Right cardiac atrium (tissue), 5 donors: ENCODE measurements around the gene ARHGEF10L. TPM values are rescaled to one million over a fixed set of nuclear protein-coding genes. Genes with fewer than 3 reads are reported as not detected.
A peak's percentile ranks its signal among the peaks of the same experiment; 100 is the strongest.
"Not testable (repeated sequence)": the region's sequence is repeated elsewhere in the genome, so short reads cannot be mapped to it uniquely, and the experiment has no call there.

Experiments
- ATAC-seq, 2 donors: fragments of 200-7000 bp; cut with Tn5 transposase; one replicate each; pipeline versions ENCODE4 v1.8.0 to v1.9.1; 2020; ENCODE audit warnings: moderate library complexity in 2 of 2, mild to moderate bottlenecking in 1 of 2
- DNase-seq, 3 donors: peaks; one replicate each; pipeline ENCODE4 v3.0.0-alpha.2; 2020
- H3K27ac ChIP-seq: one replicate; pipeline ENCODE4 v1.5.1; 2013; ENCODE audit warnings: mild to moderate bottlenecking, low read length, control low read depth, moderate library complexity
- H3K27me3 ChIP-seq: one replicate; pipeline ENCODE4 v1.6.1; 2013; ENCODE audit not compliant: control insufficient read depth, insufficient read depth
- H3K4me1 ChIP-seq: one replicate; pipeline ENCODE4 v1.6.1; 2013; ENCODE audit warnings: low read length; ENCODE audit not compliant: control insufficient read depth, insufficient read depth
- H3K4me3 ChIP-seq: one replicate; pipeline ENCODE4 v1.5.1; 2013; ENCODE audit warnings: low read length, control low read depth
- H3K9me3 ChIP-seq: one replicate; pipeline ENCODE4 v1.6.1; 2013; ENCODE audit warnings: low read length; ENCODE audit not compliant: control insufficient read depth
- WGBS: extraction: QIAGEN DNeasy Blood & Tissue Kit; methylation state at CpG from one replicate; pipeline ENCODE4 v1.1.7; 2013; 5-methylcytosine and 5-hydroxymethylcytosine counted together
- intact Hi-C, 4 donors: fragments of 100-400 bp; cut with DNase I; formaldehyde crosslinking; loops; one replicate each; pipeline versions ENCODE4 v1.11.0 to v1.14.0; 2022 to 2023
- polyA plus RNA-seq: library from polyadenylated mRNA; stranded (reverse); fragments of 200-250 nt; gene quantifications from one replicate; pipeline ENCODE4 v1.2.3, GENCODE V29; 2013
- total RNA-seq, 4 donors: library from RNA; stranded (reverse); fragmentation: NEBNext Ultra II Directional; extraction: Animal tissue kit (Norgen Biotek cat#: 25700); gene quantifications; one replicate each; pipeline ENCODE4 v1.2.1, GENCODE V29; 2021
- donor health status: healthy with polysubstance abuse.
- donor health status: DM: no; HTN: yes; CAD: no.
- donor health status: DM: no; HTN: no; CAD: no.
- donor health status: DM: no; HTN: yes; CAD: no; lungs with severe emphysema.
- donor health status: DM: yes; HTN: yes; CAD: no.

The ARHGEF10L gene
- total and polyA plus RNA-seq, 5 donors = 42.6 to 56.4 (median 54.0) TPM

- 94% methylated on average over 17 of the region's 17 CpGs for WGBS
- no peak overlapping the region for H3K27ac ChIP-seq
- no peak for ATAC-seq
- H3K9me3 ChIP-seq = no peaks in the 10 kb centered on the region
- peak in 1 of 3 donors; percentile 39 for DNase-seq
- peaks cover 6% of the 10 kb centered on the region for H3K4me1 ChIP-seq
- intact Hi-C loops = no loop called here
- H3K4me3 ChIP-seq = no peak overlapping the region
- H3K27me3 ChIP-seq = no peaks in the 10 kb centered on the region
Measured at GRCh38 chr1:17615959-17616358, 76.5 kb downstream of the ARHGEF10L start.

GRCh38 chr1:17616731-17617279 lies 77.3 kb downstream of the ARHGEF10L start:
- Histone ChIP-seq H3K4me3 (no peak overlapping the region), H3K27me3 (no peaks in the 10 kb centered on the region), H3K9me3 (no peaks in the 10 kb centered on the region), H3K4me1 (peaks cover 6% of the 10 kb centered on the region), H3K27ac (no peak overlapping the region)
- DNase-seq = peak in 1 of 3 donors; percentile 25
- ATAC-seq = no peak
- intact Hi-C loops = no loop called here
- 96% methylated on average over 12 of the region's 12 CpGs for WGBS

DNA sequence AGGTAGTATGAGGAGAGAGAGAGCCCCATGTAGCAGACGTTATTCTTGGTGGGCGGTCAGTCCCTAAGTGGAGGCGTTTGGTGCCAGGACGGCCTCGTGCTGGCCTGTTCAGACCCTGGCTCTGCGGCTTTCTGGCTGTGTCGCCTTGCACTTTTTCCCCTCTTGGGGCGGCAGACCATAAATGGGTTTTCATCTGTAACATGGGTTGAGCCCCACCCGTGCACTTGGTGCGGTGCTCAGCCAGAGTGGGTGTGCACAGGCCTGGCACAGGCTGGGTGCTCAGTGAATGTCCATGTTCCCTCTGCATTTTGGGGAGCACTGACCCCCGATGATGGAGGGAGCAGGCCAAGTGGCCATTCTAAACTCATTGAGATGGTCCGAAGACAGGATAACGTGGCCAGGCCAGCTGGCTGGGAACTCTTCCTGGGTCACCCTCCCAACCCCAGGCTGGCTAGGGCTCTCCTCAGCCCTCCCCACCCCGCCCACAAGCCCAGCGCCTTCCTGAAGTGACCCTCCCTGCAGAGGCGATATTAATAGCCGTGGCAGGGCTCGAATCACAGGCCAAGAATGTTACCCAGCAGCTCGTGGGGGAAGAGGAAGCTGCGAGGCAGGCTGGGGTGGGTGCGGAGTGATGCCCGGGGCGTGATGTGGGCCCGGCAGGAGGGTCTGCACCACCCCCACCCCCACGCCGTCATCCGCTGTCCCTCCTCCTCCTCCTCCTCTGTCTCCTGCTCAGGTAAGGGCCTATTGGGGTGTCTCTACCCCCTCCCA lies 78.5 kb downstream of the ARHGEF10L start:
- ATAC-seq (peak; percentile 83 to 86), DNase-seq (peak; percentile 69 to 89 (median 85))
- intact Hi-C loops = no loop called here
- Histone ChIP-seq H3K4me1 (peaks cover 6% of the 10 kb centered on the region), H3K27me3 (no peaks in the 10 kb centered on the region), H3K9me3 (no peaks in the 10 kb centered on the region), H3K4me3 (peak overlapping the region; percentile 41), H3K27ac (peak overlapping the region; percentile 89)
- WGBS = 38% methylated on average over 27 of the region's 27 CpGs

- intact Hi-C loops = no loop called here
- no peaks in the 10 kb centered on the region for H3K27me3 ChIP-seq
- WGBS = 41% methylated on average over 19 of the region's 19 CpGs
- ATAC-seq (peak; percentile 51), DNase-seq (peak in 2 of 3 donors; percentile 68 to 73)
- no peaks in the 10 kb centered on the region for H3K9me3 ChIP-seq
- peak overlapping the region; percentile 41 for H3K4me3 ChIP-seq
- peak overlapping the region; percentile 89 for H3K27ac ChIP-seq
- peaks cover 6% of the 10 kb centered on the region for H3K4me1 ChIP-seq
Measured at GRCh38 chr1:17618558-17619247, 79.2 kb downstream of the ARHGEF10L start.

DNA sequence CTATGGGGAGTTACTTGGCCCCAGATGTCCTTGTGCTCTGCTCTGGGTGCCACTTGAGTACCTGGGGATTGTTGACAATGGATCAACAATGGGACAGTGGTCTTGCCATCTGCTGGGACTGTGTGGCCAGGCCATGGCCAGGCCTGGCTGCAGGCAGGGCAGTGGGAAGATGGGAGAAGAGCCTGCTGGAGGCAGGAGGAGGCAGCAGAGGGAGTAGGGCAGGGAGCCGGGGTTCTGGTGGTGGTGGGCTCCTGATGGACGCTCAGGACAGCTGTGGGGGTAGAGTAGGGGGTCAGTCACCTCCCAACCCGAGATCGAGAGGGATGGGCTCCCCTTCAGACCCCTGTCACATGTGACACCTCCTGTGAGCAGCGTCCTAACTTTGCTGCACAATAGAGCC lies 81.0 kb downstream of the ARHGEF10L start:
- no peak overlapping the region for H3K4me3 ChIP-seq
- H3K4me1 ChIP-seq = peaks cover 12% of the 10 kb centered on the region

GRCh38 chr1:17621691-17622090 lies 82.2 kb downstream of the ARHGEF10L start:
- peaks cover 12% of the 10 kb centered on the region for H3K4me1 ChIP-seq
- no peaks in the 10 kb centered on the region for H3K9me3 ChIP-seq
- H3K4me3 ChIP-seq = no peak overlapping the region
- 89% methylated on average over 10 of the region's 10 CpGs for WGBS
- no peak overlapping the region for H3K27ac ChIP-seq
- H3K27me3 ChIP-seq = no peaks in the 10 kb centered on the region
- DNase-seq (no peak), ATAC-seq (no peak)
- intact Hi-C loops = no loop called here

More for the DNA sequence above, 81.0 kb downstream of the ARHGEF10L start:
- no peaks in the 10 kb centered on the region for H3K9me3 ChIP-seq
- DNase-seq (peak in 1 of 3 donors; percentile 45), ATAC-seq (no peak)
- H3K27me3 ChIP-seq = no peaks in the 10 kb centered on the region
- WGBS = 90% methylated on average over 5 of the region's 5 CpGs
- H3K27ac ChIP-seq = peak overlapping the region; percentile 50
- intact Hi-C loops = no loop called here

DNA sequence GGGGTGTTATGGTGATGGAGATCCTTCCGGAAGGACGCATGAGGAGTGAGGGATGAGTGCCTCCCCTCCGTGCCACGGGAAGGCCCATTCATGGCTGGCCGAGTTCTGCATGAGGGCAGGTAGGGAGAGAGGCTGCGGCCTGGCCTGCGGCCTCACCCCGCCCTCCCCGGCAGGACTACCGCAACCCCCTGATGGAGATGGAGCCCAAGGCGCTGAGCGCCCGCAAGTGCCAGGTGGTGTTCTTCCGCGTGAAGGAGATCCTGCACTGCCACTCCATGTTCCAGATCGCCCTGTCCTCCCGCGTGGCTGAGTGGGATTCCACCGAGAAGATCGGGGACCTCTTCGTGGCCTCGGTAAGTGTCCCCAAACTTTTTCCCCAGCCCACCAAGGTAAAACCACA lies 83.3 kb downstream of the ARHGEF10L start:
- WGBS = 95% methylated on average over 22 of the region's 22 CpGs
- intact Hi-C loops = no loop called here
- ATAC-seq = no peak
- DNase-seq = peak in 1 of 3 donors; percentile 37
- H3K27me3 ChIP-seq = no peaks in the 10 kb centered on the region
- H3K4me1 ChIP-seq = peaks cover 7% of the 10 kb centered on the region
- no peak overlapping the region for H3K27ac ChIP-seq
- no peaks in the 10 kb centered on the region for H3K9me3 ChIP-seq
- no peak overlapping the region for H3K4me3 ChIP-seq

GRCh38 chr1:17624611-17625233 lies 85.2 kb downstream of the ARHGEF10L start:
- intact Hi-C loops = no loop called here
- H3K27ac ChIP-seq = peak overlapping the region; percentile 85
- peaks cover 10% of the 10 kb centered on the region for H3K4me1 ChIP-seq
- 52% methylated on average over 8 of the region's 8 CpGs for WGBS
- ATAC-seq (peak; percentile 61 to 70), DNase-seq (peak; percentile 74 to 86 (median 86))
- no peak overlapping the region for H3K4me3 ChIP-seq
- no peaks in the 10 kb centered on the region for H3K9me3 ChIP-seq
- no peaks in the 10 kb centered on the region for H3K27me3 ChIP-seq

GRCh38 chr1:17627239-17628052 lies 87.9 kb downstream of the ARHGEF10L start:
- DNase-seq (peak in 1 of 3 donors; percentile 55), ATAC-seq (no peak)
- Histone ChIP-seq H3K4me3 (no peak overlapping the region), H3K27ac (no peak overlapping the region), H3K9me3 (no peaks in the 10 kb centered on the region), H3K4me1 (peaks cover 10% of the 10 kb centered on the region), H3K27me3 (no peaks in the 10 kb centered on the region)
- 81% methylated on average over 16 of the region's 16 CpGs for WGBS
- intact Hi-C loops = no loop called here

GRCh38 chr1:17629046-17629445 lies 89.5 kb downstream of the ARHGEF10L start:
- H3K27ac ChIP-seq, H3K4me3 ChIP-seq, ATAC-seq, H3K27me3 ChIP-seq, intact Hi-C loops, H3K4me1 ChIP-seq, H3K9me3 ChIP-seq: not testable (repeated sequence)
- DNase-seq = peak in 1 of 3 donors; percentile 50
- 89% methylated on average over 5 of the region's 5 CpGs for WGBS
